Effector memory CD8-positive, alpha-beta T cell (primary cell): ENCODE data around the gene SWT1.

Experiments used
- ATAC-seq: fragments of 150-1000 bp; cut with Tn5 transposase; replicated peaks from 2 replicates; pipeline ENCODE4 v1.10.0; 2021; ENCODE audit warnings: mild to moderate bottlenecking, moderate library complexity
- DNase-seq, 3 experiments: peaks; one replicate each; pipeline ENCODE4 v3.0.0; 2021
- H3K27ac Mint-ChIP-seq, 2 donors: one replicate each; pipeline ENCODE4 v1.8.0; 2022; ENCODE audit warnings: mild to moderate bottlenecking in 2 of 2, mixed read lengths in 2 of 2, moderate library complexity in 2 of 2
- H3K27me3 Mint-ChIP-seq, 2 donors: one replicate each; pipeline ENCODE4 v1.8.0; 2022; ENCODE audit warnings: mixed read lengths in 2 of 2
- H3K36me3 Mint-ChIP-seq: one replicate; pipeline ENCODE4 v1.8.0; 2022; ENCODE audit warnings: mild to moderate bottlenecking, moderate library complexity, mixed read lengths; ENCODE audit not compliant: insufficient read depth
- H3K4me1 Mint-ChIP-seq, 2 donors: one replicate each; pipeline ENCODE4 v1.8.0; 2022; ENCODE audit warnings: low read depth in 2 of 2, mixed read lengths in 2 of 2
- H3K4me3 Mint-ChIP-seq, 2 donors: one replicate each; pipeline ENCODE4 v1.8.0; 2022; ENCODE audit warnings: mild to moderate bottlenecking in 2 of 2, mixed read lengths in 2 of 2, moderate library complexity in 2 of 2
- H3K9me3 Mint-ChIP-seq, 2 donors: one replicate each; pipeline ENCODE4 v1.8.0; 2022; ENCODE audit warnings: mixed read lengths in 2 of 2

Gene SWT1

GRCh38 chr1:185328255-185328654 lies 171.3 kb downstream of the SWT1 start:
- Mint-ChIP-seq H3K4me3 (no peak overlapping the region), H3K4me1 (no peaks in the 10 kb centered on the region), H3K36me3 (no peaks in the 10 kb centered on the region), H3K9me3 (no peaks in the 10 kb centered on the region), H3K27me3 (no peaks in the 10 kb centered on the region), H3K27ac (no peak overlapping the region)
- ATAC-seq (no peak), DNase-seq (no peak)

- Mint-ChIP-seq H3K4me3 (no peak overlapping the region), H3K36me3 (peaks cover 4% of the 10 kb centered on the region), H3K9me3 (no peaks in the 10 kb centered on the region), H3K4me1 (peaks cover 12% of the 10 kb centered on the region in 2 donors), H3K27ac (no peak overlapping the region), H3K27me3 (no peaks in the 10 kb centered on the region)
- DNase-seq (no peak), ATAC-seq (no peak)
Measured at GRCh38 chr1:185334182-185334581, 177.2 kb downstream of the SWT1 start.

GRCh38 chr1:185337246-185337645 lies 180.3 kb downstream of the SWT1 start:
- no peak overlapping the region for H3K27ac Mint-ChIP-seq
- H3K36me3 Mint-ChIP-seq = peaks cover 7% of the 10 kb centered on the region
- no peak for ATAC-seq
- H3K9me3 Mint-ChIP-seq = no peaks in the 10 kb centered on the region
- no peaks in the 10 kb centered on the region for H3K27me3 Mint-ChIP-seq
- no peak for DNase-seq
- H3K4me1 Mint-ChIP-seq = peaks cover 25 to 27% of the 10 kb centered on the region in 2 donors
- H3K4me3 Mint-ChIP-seq = no peak overlapping the region

- peak; percentile 17 to 39 (median 26) for DNase-seq
- ATAC-seq = peak; percentile 90
- peak overlapping the region; percentile 54 to 69 for H3K4me3 Mint-ChIP-seq
- peaks cover 7% of the 10 kb centered on the region for H3K36me3 Mint-ChIP-seq
- H3K9me3 Mint-ChIP-seq = no peaks in the 10 kb centered on the region
- H3K27me3 Mint-ChIP-seq = no peaks in the 10 kb centered on the region
- peaks cover 25 to 27% of the 10 kb centered on the region in 2 donors for H3K4me1 Mint-ChIP-seq
- H3K27ac Mint-ChIP-seq = peak overlapping the region; percentile 41 to 88
Measured at GRCh38 chr1:185338719-185339622, 182.0 kb downstream of the SWT1 start.

- Mint-ChIP-seq H3K36me3 (peaks cover 7% of the 10 kb centered on the region), H3K27ac (no peak overlapping the region), H3K4me3 (no peak overlapping the region), H3K9me3 (no peaks in the 10 kb centered on the region), H3K27me3 (no peaks in the 10 kb centered on the region), H3K4me1 (peaks cover 27 to 35% of the 10 kb centered on the region in 2 donors)
- DNase-seq = no peak
- no peak for ATAC-seq
Measured at GRCh38 chr1:185341196-185341781, 184.3 kb downstream of the SWT1 start.
